Bronchial epithelial cell (primary cell): ENCODE measurements around the gene ZC3H8. TPM values are rescaled to one million over a fixed set of nuclear protein-coding genes. Genes with fewer than 3 reads are reported as not detected.

Experiments
- DNase-seq: peaks from one replicate; pipeline ENCODE4 v3.0.0-alpha.2; 2010; ENCODE audit warnings: low read depth
- FAIRE-seq: peaks from 2 replicates; lab custom pipeline; 2011; peaks lifted over from hg19 to GRCh38; lab: Jason Lieb, UNC
- H3K27me3 ChIP-seq: 2 replicates; pipeline ENCODE4 v1.5.1; 2011; ENCODE audit warnings: low read length; ENCODE audit not compliant: control insufficient read depth, insufficient read depth
- H3K36me3 ChIP-seq: 2 replicates; pipeline ENCODE4 v1.5.1; 2011; ENCODE audit warnings: low read length; ENCODE audit not compliant: control insufficient read depth, insufficient read depth
- H3K4me3 ChIP-seq: 2 replicates; pipeline ENCODE4 v1.5.1; 2011; ENCODE audit warnings: mild to moderate bottlenecking, low read depth, low read length, control low read depth
- CTCF ChIP-seq: IDR thresholded peaks from 2 replicates; pipeline ENCODE4 v1.5.1; 2011; ENCODE audit warnings: mild to moderate bottlenecking, moderate library complexity, low read length, control low read depth, inconsistent platforms; ENCODE audit not compliant: insufficient read depth, severe bottlenecking
- total RNA-seq: library from RNA; depleted of rRNA; stranded (reverse); fragments of >200 nt; gene quantifications from 2 replicates; pipeline ENCODE4 v1.2.1, GENCODE V29; 2014

The ZC3H8 gene
- total RNA-seq, 1 donor from 2014 or later: 7.9 TPM

- Histone ChIP-seq H3K27me3 (no peaks in the 10 kb centered on the region), H3K4me3 (no peak overlapping the region), H3K36me3 (no peaks in the 10 kb centered on the region)
- DNase-seq (no peak), FAIRE-seq (no peak)
- no peak for TF ChIP-seq CTCF
Measured at GRCh38 chr2:112272669-112273068, 17.8 kb upstream of the ZC3H8 start.

- no peak for TF ChIP-seq CTCF
Measured at GRCh38 chr2:112268547-112268946, 13.7 kb upstream of the ZC3H8 start.

GRCh38 chr2:112262876-112263275 lies 8.0 kb upstream of the ZC3H8 start:
- Histone ChIP-seq H3K4me3 (no peak overlapping the region), H3K27me3 (no peaks in the 10 kb centered on the region), H3K36me3 (no peaks in the 10 kb centered on the region)
- no peak for TF ChIP-seq CTCF
- DNase-seq (no peak), FAIRE-seq (no peak)

More at GRCh38 chr2:112268547-112268946, 13.7 kb upstream of the ZC3H8 start:
- Histone ChIP-seq H3K4me3 (no peak overlapping the region), H3K27me3 (no peaks in the 10 kb centered on the region), H3K36me3 (no peaks in the 10 kb centered on the region)
- DNase-seq: no peak
- FAIRE-seq: peak; percentile 43

GRCh38 chr2:112260295-112260625 lies 5.4 kb upstream of the ZC3H8 start:
- no peak for TF ChIP-seq CTCF
- no peaks in the 10 kb centered on the region for H3K27me3 ChIP-seq
- FAIRE-seq: no peak
- H3K4me3 ChIP-seq: no peak overlapping the region
- H3K36me3 ChIP-seq: no peaks in the 10 kb centered on the region
- no peak for DNase-seq

- FAIRE-seq (no peak), DNase-seq (peak; percentile 69)
- TF ChIP-seq CTCF: peak; percentile 99
- Histone ChIP-seq H3K36me3 (no peaks in the 10 kb centered on the region), H3K4me3 (no peak overlapping the region), H3K27me3 (no peaks in the 10 kb centered on the region)
Measured at GRCh38 chr2:112259509-112260294, 4.9 kb upstream of the ZC3H8 start.

GRCh38 chr2:112257575-112257974 lies 2.7 kb upstream of the ZC3H8 start:
- Histone ChIP-seq H3K36me3 (no peaks in the 10 kb centered on the region), H3K4me3 (no peak overlapping the region), H3K27me3 (no peaks in the 10 kb centered on the region)
- no peak for TF ChIP-seq CTCF
- DNase-seq (peak; percentile 81), FAIRE-seq (no peak)
